ENCODE data around the gene MTMR3.

DNA sequence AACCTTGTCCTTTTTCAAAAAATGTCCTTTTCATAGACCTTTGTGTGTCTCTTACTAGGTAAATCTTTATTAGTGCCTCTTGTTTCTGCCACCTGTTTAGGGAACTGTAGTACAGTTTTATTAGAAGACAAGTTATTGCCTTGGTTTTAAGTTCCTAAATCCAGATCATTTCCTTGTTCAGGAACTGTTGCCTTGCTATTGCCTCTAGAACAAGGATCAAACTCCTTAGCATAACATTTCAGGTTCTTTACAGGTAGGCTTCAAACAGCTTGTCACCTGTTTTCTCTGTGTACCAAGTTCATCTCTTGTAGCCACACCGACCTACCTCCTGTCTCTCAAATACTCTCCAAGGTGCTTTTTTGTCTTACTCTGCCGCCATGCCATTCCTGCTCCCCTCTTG lies 75.2 kb downstream of the MTMR3 start:
- TF ChIP-seq, protein P1, sequence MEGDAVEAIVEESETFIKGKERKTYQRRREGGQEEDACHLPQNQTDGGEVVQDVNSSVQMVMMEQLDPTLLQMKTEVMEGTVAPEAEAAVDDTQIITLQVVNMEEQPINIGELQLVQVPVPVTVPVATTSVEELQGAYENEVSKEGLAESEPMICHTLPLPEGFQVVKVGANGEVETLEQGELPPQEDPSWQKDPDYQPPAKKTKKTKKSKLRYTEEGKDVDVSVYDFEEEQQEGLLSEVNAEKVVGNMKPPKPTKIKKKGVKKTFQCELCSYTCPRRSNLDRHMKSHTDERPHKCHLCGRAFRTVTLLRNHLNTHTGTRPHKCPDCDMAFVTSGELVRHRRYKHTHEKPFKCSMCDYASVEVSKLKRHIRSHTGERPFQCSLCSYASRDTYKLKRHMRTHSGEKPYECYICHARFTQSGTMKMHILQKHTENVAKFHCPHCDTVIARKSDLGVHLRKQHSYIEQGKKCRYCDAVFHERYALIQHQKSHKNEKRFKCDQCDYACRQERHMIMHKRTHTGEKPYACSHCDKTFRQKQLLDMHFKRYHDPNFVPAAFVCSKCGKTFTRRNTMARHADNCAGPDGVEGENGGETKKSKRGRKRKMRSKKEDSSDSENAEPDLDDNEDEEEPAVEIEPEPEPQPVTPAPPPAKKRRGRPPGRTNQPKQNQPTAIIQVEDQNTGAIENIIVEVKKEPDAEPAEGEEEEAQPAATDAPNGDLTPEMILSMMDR (IDR thresholded peaks at IDR 0.05) = no peak
- TF ChIP-seq POLR2A (IDR thresholded peaks at IDR 0.05) = no peak
